Endothelial cell of umbilical vein (primary cell): ENCODE measurements around the gene BAAT. TPM values are rescaled to one million over a fixed set of nuclear protein-coding genes. Genes with fewer than 3 reads are reported as not detected.

Source experiments
- BruUV-seq: library from RNA; stranded (reverse); fragments of 400-500 nt; replicated peaks from 2 replicates; lab custom pipeline; 2021; lab: Mats Ljungman, UMichigan
- CTCF ChIA-PET: fragments of 300-600, 350-600 bp; sonication (Branson Sonifier 250); formaldehyde crosslinking; loops from one replicate; lab custom pipeline; 2021; ENCODE audit warnings: antibody characterized with exemption, inconsistent platforms; lab: Charles Lee
- POLR2A ChIA-PET: fragments of 300-600, 350-600 bp; sonication (Branson Sonifier 250); formaldehyde crosslinking; loops from one replicate; lab custom pipeline; 2021; ENCODE audit warnings: antibody characterized with exemption, inconsistent platforms; lab: Charles Lee
- DNase-seq: peaks from one replicate; pipeline ENCODE4 v3.0.0-alpha.2; 2011; ENCODE audit warnings: low read depth, low spot score
- FAIRE-seq: peaks from 2 replicates; lab custom pipeline; 2011; peaks lifted over from hg19 to GRCh38; lab: Jason Lieb, UNC
- H2AFZ ChIP-seq: 2 replicates; pipeline ENCODE4 v1.6.0; 2012; ENCODE audit warnings: low read depth, low read length, control low read depth, inconsistent platforms
- H3K27ac ChIP-seq: 2 replicates; pipeline ENCODE4 v1.5.1; 2011; ENCODE audit warnings: low read depth, mild to moderate bottlenecking, control low read depth, low read length, moderate library complexity; ENCODE audit not compliant: insufficient read depth
- H3K27me3 ChIP-seq, 2 experiments: 2 replicates each; pipeline versions ENCODE4 v1.6.0 to v1.6.1; 2011; ENCODE audit warnings: low read length in 2 of 2, mixed read lengths in 1 of 2; ENCODE audit not compliant: control insufficient read depth in 2 of 2, insufficient read depth in 2 of 2
- H3K36me3 ChIP-seq, 2 experiments: 2 replicates in 1 of 2; 3 replicates in 1 of 2; pipeline ENCODE4 v1.5.1; 2011; ENCODE audit warnings: low read length in 2 of 2, mild to moderate bottlenecking in 1 of 2, moderate library complexity in 1 of 2; ENCODE audit not compliant: control insufficient read depth in 2 of 2, insufficient read depth in 2 of 2; ENCODE audit errors: extremely low read depth in 1 of 2
- H3K4me1 ChIP-seq: 3 replicates; pipeline ENCODE4 v1.5.1; 2011; ENCODE audit warnings: mild to moderate bottlenecking, low read length; ENCODE audit not compliant: control insufficient read depth, insufficient read depth; ENCODE audit errors: extremely low read depth
- H3K4me2 ChIP-seq: 2 replicates; pipeline ENCODE4 v1.6.1; 2011; ENCODE audit warnings: low read length, control low read depth, mixed read lengths; ENCODE audit not compliant: insufficient read depth
- H3K4me3 ChIP-seq, 3 experiments: fragments of 200-600 bp in 1 of 3; sonication (generic), shearing (Covaris generic) in 1 of 3; replicated peaks in 1 of 3; 2 replicates each; pipeline ENCODE4 v1.5.1; 2011 to 2016; ENCODE audit warnings: control low read depth in 3 of 3, low read length in 3 of 3, mild to moderate bottlenecking in 2 of 3, inconsistent platforms in 1 of 3, low read depth in 1 of 3, moderate library complexity in 1 of 3; ENCODE audit not compliant: insufficient read depth in 1 of 3
- H3K79me2 ChIP-seq: 2 replicates; pipeline ENCODE4 v1.6.0; 2012; ENCODE audit warnings: low read length, inconsistent platforms; ENCODE audit not compliant: control insufficient read depth, insufficient read depth
- H3K9ac ChIP-seq: replicated peaks from 2 replicates; pipeline ENCODE3; 2011; ENCODE audit warnings: low read length, control low read depth; ENCODE audit not compliant: insufficient read depth; ENCODE audit errors: extremely low read depth
- H3K9me1 ChIP-seq: replicated peaks from 3 replicates; pipeline ENCODE4 v1.6.0; 2011; ENCODE audit warnings: mild to moderate bottlenecking, low read length; ENCODE audit not compliant: control insufficient read depth, insufficient read depth; ENCODE audit errors: extremely low read depth
- H3K9me3 ChIP-seq: replicated peaks from 2 replicates; pipeline ENCODE4 v1.5.1; 2012; ENCODE audit warnings: low read length, inconsistent platforms; ENCODE audit not compliant: control insufficient read depth, insufficient read depth
- H4K20me1 ChIP-seq: replicated peaks from 2 replicates; pipeline ENCODE3; 2011; ENCODE audit warnings: mild to moderate bottlenecking, low read length; ENCODE audit not compliant: control insufficient read depth, insufficient read depth; ENCODE audit errors: extremely low read depth
- EZH2 ChIP-seq: IDR thresholded peaks from 2 replicates; pipeline ENCODE4 v1.6.1; 2012; ENCODE audit warnings: borderline replicate concordance, low read depth, mild to moderate bottlenecking, moderate library complexity, low read length, inconsistent platforms; ENCODE audit not compliant: severe bottlenecking
- FOS ChIP-seq: IDR thresholded peaks from 2 replicates; pipeline ENCODE4 v1.6.1; 2011; ENCODE audit warnings: mild to moderate bottlenecking, low read length, moderate library complexity, borderline replicate concordance; ENCODE audit not compliant: insufficient read depth
- GATA2 ChIP-seq: IDR thresholded peaks from 2 replicates; pipeline ENCODE4 v1.7.0; 2011; ENCODE audit warnings: low read depth, mild to moderate bottlenecking, moderate library complexity, mixed read lengths, low read length; ENCODE audit not compliant: insufficient read length, insufficient read depth
- JUN ChIP-seq: IDR thresholded peaks from 2 replicates; pipeline ENCODE4 v1.6.1; 2011; ENCODE audit warnings: borderline replicate concordance, low read depth; ENCODE audit not compliant: insufficient read length, insufficient read depth
- MYC ChIP-seq: IDR thresholded peaks from one replicate; pipeline ENCODE4 v1.6.1; 2011; ENCODE audit warnings: mild to moderate bottlenecking, low read depth, low read length
- POLR2A ChIP-seq: IDR thresholded peaks from 2 replicates; pipeline ENCODE4 v1.6.1; 2012; ENCODE audit warnings: low read depth, mild to moderate bottlenecking, control low read depth, low read length
- dilution Hi-C: fragments of 300-500 bp; cut with MboI; formaldehyde crosslinking; loops from one replicate; pipeline ENCODE4 v1.15.0; 2019; ENCODE audit warnings: low sequenced_read_pairs; ENCODE audit not compliant: extremely low pct_ligation_motif_present
- intact Hi-C: fragments of 100-400 bp; cut with micrococcal nuclease; formaldehyde crosslinking; loops from one replicate; pipeline ENCODE4 v1.10.0; 2022
- polyA plus RNA-seq, 4 experiments: library from polyadenylated mRNA; depleted of rRNA in 3 of 4; stranded (reverse) in 3 of 4; unstranded in 1 of 4; fragments of >200 nt; gene quantifications; 2 replicates each; pipeline versions ENCODE4 v1.2.1 to v1.2.3, GENCODE V29; 2011 to 2012; ENCODE audit warnings: missing spikeins in 1 of 4
- total RNA-seq: library from RNA; stranded (reverse); gene quantifications from 2 replicates; pipeline ENCODE4 v1.2.3, GENCODE V29; 2021
- TF ChIP-seq, protein P1 (sequence below): IDR thresholded peaks from 2 replicates; pipeline ENCODE4 v1.6.1; 2011; ENCODE audit not compliant: insufficient read depth, insufficient read length
- TF ChIP-seq, protein P2 (sequence below), 2 donors: IDR thresholded peaks; 1 replicate in 1 of 2; 2 replicates in 1 of 2; pipeline ENCODE4 v1.5.1; 2011; ENCODE audit warnings: low read length in 2 of 2, mild to moderate bottlenecking in 2 of 2, moderate library complexity in 2 of 2, control low read depth in 1 of 2, inconsistent platforms in 1 of 2, low read depth in 1 of 2; ENCODE audit not compliant: insufficient read depth in 1 of 2; ENCODE audit errors: extremely low read depth in 1 of 2

Gene BAAT
- total and polyA plus RNA-seq, 2 donors (not counting 3 experiments of a cell fraction or from before 2014, with no cell fraction given) = 0.01 TPM; not detected in 1

GRCh38 chr9:101381118-101381517, 3.7 kb downstream of the BAAT start:
- Histone ChIP-seq H3K27ac (no peak overlapping the region), H3K9me3 (no peaks in the 10 kb centered on the region), H3K36me3 (no peaks in the 10 kb centered on the region), H3K9me1 (no peaks in the 10 kb centered on the region), H4K20me1 (no peaks in the 10 kb centered on the region), H3K4me1 (no peaks in the 10 kb centered on the region), H2AFZ (no peak overlapping the region), H3K27me3 (no peaks in the 10 kb centered on the region), H3K9ac (no peak overlapping the region), H3K79me2 (no peaks in the 10 kb centered on the region), H3K4me2 (no peak overlapping the region), H3K4me3 (no peak overlapping the region)
- no TSS peak for BruUV-seq
- POLR2A ChIA-PET = no interaction called here
- FAIRE-seq (no peak), DNase-seq (no peak)
- intact Hi-C loops (no loop called here), dilution Hi-C loops (no loop called here)
- CTCF ChIA-PET = no interaction called here
- TF ChIP-seq, protein P1, sequence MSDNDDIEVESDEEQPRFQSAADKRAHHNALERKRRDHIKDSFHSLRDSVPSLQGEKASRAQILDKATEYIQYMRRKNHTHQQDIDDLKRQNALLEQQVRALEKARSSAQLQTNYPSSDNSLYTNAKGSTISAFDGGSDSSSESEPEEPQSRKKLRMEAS = no peak
- TF ChIP-seq JUN (no peak), GATA2 (no peak), MYC (no peak), EZH2 (no peak), FOS (no peak), POLR2A (no peak)
- TF ChIP-seq, protein P2, sequence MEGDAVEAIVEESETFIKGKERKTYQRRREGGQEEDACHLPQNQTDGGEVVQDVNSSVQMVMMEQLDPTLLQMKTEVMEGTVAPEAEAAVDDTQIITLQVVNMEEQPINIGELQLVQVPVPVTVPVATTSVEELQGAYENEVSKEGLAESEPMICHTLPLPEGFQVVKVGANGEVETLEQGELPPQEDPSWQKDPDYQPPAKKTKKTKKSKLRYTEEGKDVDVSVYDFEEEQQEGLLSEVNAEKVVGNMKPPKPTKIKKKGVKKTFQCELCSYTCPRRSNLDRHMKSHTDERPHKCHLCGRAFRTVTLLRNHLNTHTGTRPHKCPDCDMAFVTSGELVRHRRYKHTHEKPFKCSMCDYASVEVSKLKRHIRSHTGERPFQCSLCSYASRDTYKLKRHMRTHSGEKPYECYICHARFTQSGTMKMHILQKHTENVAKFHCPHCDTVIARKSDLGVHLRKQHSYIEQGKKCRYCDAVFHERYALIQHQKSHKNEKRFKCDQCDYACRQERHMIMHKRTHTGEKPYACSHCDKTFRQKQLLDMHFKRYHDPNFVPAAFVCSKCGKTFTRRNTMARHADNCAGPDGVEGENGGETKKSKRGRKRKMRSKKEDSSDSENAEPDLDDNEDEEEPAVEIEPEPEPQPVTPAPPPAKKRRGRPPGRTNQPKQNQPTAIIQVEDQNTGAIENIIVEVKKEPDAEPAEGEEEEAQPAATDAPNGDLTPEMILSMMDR (IDR thresholded peaks at IDR 0.05; ENCODE audit: extremely low read depth in 1 of 2, insufficient read depth in 1 of 2, low read depth in 1 of 2, low read length in 2 of 2) = no peak
